ENCODE data around the gene PSD2.

- TF ChIP-seq CTCF (IDR thresholded peaks at IDR 0.05) = no peak
- no peak for TF ChIP-seq EP300 (IDR thresholded peaks at IDR 0.05; ENCODE audit: low read depth)
- TF ChIP-seq POLR2A (IDR thresholded peaks at IDR 0.05) = no peak
Measured at GRCh38 chr5:139880416-139881142, 85.0 kb downstream of the PSD2 start.

All from transverse colon (tissue), 3 donors.